ENCODE data around the gene OR6Y1. TPM values are rescaled to one million over a fixed set of nuclear protein-coding genes. Genes with fewer than 3 reads are reported as not detected.

The OR6Y1 gene
- total and polyA plus RNA-seq, 2 experiments from 2014 or later: not detected

DNA sequence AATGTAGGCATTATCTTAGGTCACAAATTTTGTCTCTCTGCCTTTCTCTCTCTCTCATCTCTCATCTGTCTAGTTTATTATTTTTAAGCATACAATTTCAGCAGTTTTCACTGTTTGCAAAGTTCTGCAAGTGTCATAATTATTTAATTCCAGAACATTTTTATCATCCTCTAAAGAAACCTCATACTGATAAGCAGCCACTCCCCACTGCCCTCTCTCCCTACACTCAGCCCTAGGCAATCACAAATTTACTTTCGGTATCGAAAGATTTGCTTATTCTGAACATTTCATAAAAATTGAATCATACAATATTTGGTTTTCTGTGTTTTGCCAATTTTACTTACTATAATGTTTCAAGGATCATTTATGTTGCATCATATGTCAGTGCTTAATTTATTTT is 16.6 kb downstream of the OR6Y1 start:
- Mint-ChIP-seq H3K4me3 (no peak overlapping the region), H3K4me1 (no peaks in the 10 kb centered on the region), H3K27me3 (ENCODE audit: insufficient read depth, low read depth, poor library complexity) (no peaks in the 10 kb centered on the region), H3K27ac (no peak overlapping the region), H3K36me3 (ENCODE audit: low read depth) (no peaks in the 10 kb centered on the region), H3K9me3 (no peaks in the 10 kb centered on the region)
- Histone ChIP-seq H3K27me3 (ENCODE audit: insufficient read depth) (no peaks in the 10 kb centered on the region), H3K79me2 (replicated peaks; ENCODE audit: insufficient read depth) (no peaks in the 10 kb centered on the region), H4K20me1 (replicated peaks; ENCODE audit: insufficient read depth) (no peaks in the 10 kb centered on the region), H3K36me3 (ENCODE audit: insufficient read depth) (no peaks in the 10 kb centered on the region), H3K9me2 (ENCODE audit: insufficient read depth) (peaks cover 3% of the 10 kb centered on the region; the same call in 1 of the 2 replicates), H2AFZ (no peak overlapping the region), H3K4me2 (no peak overlapping the region), H3K27ac (ENCODE audit: low read depth) (no peak overlapping the region), H3K4me1 (ENCODE audit: insufficient read depth) (no peaks in the 10 kb centered on the region), H3F3A (replicated peaks; ENCODE audit: low read depth) (no peaks in the 10 kb centered on the region), H3K4me3 (no peak overlapping the region)
- ATAC-seq (no peak), DNase-seq (ENCODE audit: low spot score) (no peak)
- TF ChIP-seq CREB1 (CRISPR knock-in tag; IDR thresholded peaks at IDR 0.05; ENCODE audit: low read depth) (no peak), POLR2AphosphoS5 (IDR thresholded peaks at IDR 0.05; ENCODE audit: low read depth) (no peak), ZNF331 (CRISPR knock-in tag; IDR thresholded peaks at IDR 0.05; ENCODE audit: low read depth) (no peak), ZNF114 (CRISPR knock-in tag; IDR thresholded peaks at IDR 0.05) (no peak), NANOG (IDR thresholded peaks at IDR 0.05; ENCODE audit: borderline replicate concordance) (no peak), STAT1 (IDR thresholded peaks at IDR 0.05; ENCODE audit: unreplicated experiment) (no peak), JUNB (IDR thresholded peaks at IDR 0.05; ENCODE audit: unreplicated experiment) (no peak), EZH2phosphoT487 (IDR thresholded peaks at IDR 0.05; ENCODE audit: unreplicated experiment) (no peak), EZH2 (IDR thresholded peaks at IDR 0.05; ENCODE audit: low read depth, unreplicated experiment) (no peak)
- TF ChIP-seq, protein P1, sequence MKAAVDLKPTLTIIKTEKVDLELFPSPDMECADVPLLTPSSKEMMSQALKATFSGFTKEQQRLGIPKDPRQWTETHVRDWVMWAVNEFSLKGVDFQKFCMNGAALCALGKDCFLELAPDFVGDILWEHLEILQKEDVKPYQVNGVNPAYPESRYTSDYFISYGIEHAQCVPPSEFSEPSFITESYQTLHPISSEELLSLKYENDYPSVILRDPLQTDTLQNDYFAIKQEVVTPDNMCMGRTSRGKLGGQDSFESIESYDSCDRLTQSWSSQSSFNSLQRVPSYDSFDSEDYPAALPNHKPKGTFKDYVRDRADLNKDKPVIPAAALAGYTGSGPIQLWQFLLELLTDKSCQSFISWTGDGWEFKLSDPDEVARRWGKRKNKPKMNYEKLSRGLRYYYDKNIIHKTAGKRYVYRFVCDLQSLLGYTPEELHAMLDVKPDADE (IDR thresholded peaks at IDR 0.05): no peak
- TF ChIP-seq, protein P2, sequence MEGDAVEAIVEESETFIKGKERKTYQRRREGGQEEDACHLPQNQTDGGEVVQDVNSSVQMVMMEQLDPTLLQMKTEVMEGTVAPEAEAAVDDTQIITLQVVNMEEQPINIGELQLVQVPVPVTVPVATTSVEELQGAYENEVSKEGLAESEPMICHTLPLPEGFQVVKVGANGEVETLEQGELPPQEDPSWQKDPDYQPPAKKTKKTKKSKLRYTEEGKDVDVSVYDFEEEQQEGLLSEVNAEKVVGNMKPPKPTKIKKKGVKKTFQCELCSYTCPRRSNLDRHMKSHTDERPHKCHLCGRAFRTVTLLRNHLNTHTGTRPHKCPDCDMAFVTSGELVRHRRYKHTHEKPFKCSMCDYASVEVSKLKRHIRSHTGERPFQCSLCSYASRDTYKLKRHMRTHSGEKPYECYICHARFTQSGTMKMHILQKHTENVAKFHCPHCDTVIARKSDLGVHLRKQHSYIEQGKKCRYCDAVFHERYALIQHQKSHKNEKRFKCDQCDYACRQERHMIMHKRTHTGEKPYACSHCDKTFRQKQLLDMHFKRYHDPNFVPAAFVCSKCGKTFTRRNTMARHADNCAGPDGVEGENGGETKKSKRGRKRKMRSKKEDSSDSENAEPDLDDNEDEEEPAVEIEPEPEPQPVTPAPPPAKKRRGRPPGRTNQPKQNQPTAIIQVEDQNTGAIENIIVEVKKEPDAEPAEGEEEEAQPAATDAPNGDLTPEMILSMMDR (conservative IDR thresholded peaks at IDR 0.05; ENCODE audit: low read depth in 2 of 2): no peak
- TF ChIP-seq, protein P3, sequence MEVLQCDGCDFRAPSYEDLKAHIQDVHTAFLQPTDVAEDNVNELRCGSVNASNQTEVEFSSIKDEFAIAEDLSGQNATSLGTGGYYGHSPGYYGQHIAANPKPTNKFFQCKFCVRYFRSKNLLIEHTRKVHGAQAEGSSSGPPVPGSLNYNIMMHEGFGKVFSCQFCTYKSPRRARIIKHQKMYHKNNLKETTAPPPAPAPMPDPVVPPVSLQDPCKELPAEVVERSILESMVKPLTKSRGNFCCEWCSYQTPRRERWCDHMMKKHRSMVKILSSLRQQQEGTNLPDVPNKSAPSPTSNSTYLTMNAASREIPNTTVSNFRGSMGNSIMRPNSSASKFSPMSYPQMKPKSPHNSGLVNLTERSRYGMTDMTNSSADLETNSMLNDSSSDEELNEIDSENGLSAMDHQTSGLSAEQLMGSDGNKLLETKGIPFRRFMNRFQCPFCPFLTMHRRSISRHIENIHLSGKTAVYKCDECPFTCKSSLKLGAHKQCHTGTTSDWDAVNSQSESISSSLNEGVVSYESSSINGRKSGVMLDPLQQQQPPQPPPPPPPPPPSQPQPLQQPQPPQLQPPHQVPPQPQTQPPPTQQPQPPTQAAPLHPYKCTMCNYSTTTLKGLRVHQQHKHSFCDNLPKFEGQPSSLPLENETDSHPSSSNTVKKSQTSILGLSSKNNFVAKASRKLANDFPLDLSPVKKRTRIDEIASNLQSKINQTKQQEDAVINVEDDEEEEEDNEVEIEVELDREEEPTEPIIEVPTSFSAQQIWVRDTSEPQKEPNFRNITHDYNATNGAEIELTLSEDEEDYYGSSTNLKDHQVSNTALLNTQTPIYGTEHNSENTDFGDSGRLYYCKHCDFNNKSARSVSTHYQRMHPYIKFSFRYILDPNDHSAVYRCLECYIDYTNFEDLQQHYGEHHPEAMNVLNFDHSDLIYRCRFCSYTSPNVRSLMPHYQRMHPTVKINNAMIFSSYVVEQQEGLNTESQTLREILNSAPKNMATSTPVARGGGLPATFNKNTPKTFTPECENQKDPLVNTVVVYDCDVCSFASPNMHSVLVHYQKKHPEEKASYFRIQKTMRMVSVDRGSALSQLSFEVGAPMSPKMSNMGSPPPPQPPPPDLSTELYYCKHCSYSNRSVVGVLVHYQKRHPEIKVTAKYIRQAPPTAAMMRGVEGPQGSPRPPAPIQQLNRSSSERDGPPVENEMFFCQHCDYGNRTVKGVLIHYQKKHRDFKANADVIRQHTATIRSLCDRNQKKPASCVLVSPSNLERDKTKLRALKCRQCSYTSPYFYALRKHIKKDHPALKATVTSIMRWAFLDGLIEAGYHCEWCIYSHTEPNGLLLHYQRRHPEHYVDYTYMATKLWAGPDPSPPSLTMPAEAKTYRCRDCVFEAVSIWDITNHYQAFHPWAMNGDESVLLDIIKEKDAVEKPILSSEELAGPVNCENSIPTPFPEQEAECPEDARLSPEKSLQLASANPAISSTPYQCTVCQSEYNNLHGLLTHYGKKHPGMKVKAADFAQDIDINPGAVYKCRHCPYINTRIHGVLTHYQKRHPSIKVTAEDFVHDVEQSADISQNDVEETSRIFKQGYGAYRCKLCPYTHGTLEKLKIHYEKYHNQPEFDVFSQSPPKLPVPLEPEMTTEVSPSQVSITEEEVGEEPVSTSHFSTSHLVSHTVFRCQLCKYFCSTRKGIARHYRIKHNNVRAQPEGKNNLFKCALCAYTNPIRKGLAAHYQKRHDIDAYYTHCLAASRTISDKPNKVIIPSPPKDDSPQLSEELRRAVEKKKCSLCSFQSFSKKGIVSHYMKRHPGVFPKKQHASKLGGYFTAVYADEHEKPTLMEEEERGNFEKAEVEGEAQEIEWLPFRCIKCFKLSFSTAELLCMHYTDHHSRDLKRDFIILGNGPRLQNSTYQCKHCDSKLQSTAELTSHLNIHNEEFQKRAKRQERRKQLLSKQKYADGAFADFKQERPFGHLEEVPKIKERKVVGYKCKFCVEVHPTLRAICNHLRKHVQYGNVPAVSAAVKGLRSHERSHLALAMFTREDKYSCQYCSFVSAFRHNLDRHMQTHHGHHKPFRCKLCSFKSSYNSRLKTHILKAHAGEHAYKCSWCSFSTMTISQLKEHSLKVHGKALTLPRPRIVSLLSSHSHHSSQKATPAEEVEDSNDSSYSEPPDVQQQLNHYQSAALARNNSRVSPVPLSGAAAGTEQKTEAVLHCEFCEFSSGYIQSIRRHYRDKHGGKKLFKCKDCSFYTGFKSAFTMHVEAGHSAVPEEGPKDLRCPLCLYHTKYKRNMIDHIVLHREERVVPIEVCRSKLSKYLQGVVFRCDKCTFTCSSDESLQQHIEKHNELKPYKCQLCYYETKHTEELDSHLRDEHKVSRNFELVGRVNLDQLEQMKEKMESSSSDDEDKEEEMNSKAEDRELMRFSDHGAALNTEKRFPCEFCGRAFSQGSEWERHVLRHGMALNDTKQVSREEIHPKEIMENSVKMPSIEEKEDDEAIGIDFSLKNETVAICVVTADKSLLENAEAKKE (CRISPR knock-in tag; IDR thresholded peaks at IDR 0.05): no peak
- TF ChIP-seq, protein P4, sequence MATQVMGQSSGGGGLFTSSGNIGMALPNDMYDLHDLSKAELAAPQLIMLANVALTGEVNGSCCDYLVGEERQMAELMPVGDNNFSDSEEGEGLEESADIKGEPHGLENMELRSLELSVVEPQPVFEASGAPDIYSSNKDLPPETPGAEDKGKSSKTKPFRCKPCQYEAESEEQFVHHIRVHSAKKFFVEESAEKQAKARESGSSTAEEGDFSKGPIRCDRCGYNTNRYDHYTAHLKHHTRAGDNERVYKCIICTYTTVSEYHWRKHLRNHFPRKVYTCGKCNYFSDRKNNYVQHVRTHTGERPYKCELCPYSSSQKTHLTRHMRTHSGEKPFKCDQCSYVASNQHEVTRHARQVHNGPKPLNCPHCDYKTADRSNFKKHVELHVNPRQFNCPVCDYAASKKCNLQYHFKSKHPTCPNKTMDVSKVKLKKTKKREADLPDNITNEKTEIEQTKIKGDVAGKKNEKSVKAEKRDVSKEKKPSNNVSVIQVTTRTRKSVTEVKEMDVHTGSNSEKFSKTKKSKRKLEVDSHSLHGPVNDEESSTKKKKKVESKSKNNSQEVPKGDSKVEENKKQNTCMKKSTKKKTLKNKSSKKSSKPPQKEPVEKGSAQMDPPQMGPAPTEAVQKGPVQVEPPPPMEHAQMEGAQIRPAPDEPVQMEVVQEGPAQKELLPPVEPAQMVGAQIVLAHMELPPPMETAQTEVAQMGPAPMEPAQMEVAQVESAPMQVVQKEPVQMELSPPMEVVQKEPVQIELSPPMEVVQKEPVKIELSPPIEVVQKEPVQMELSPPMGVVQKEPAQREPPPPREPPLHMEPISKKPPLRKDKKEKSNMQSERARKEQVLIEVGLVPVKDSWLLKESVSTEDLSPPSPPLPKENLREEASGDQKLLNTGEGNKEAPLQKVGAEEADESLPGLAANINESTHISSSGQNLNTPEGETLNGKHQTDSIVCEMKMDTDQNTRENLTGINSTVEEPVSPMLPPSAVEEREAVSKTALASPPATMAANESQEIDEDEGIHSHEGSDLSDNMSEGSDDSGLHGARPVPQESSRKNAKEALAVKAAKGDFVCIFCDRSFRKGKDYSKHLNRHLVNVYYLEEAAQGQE (IDR thresholded peaks at IDR 0.05; ENCODE audit: unreplicated experiment): no peak

All from GM23338 (cell line).